Fibroblast of mammary gland (primary cell): ENCODE data around the gene CACNA1S.

Source experiments
- DNase-seq: peaks from one replicate; pipeline ENCODE4 v3.0.0-alpha.2; 2010; ENCODE audit warnings: low read depth
- H3K4me3 ChIP-seq: 2 replicates; pipeline ENCODE4 v1.5.1; 2011; ENCODE audit warnings: low read depth, mild to moderate bottlenecking, low read length, moderate library complexity; ENCODE audit not compliant: control insufficient read depth
- CTCF ChIP-seq: conservative IDR thresholded peaks from 2 replicates; pipeline ENCODE4 v1.5.1; 2011; ENCODE audit warnings: low read depth, low read length, inconsistent platforms; ENCODE audit not compliant: control insufficient read depth, insufficient read depth

The CACNA1S gene

GRCh38 chr1:201112173-201112731 lies at the start of gene CACNA1S:
TSS of gene CACNA1S (minus strand) at chr1:201112426. CDS start at chr1:201112339, 87 bp downstream.
- no peak for TF ChIP-seq CTCF
- H3K4me3 ChIP-seq, result no peak within 1 kb of the TSS
- DNase-seq, result no peak

GRCh38 chr1:201157949-201158348 lies 45.7 kb upstream of the CACNA1S start:
- no peak overlapping the region for H3K4me3 ChIP-seq
- DNase-seq, result no peak
- no peak for TF ChIP-seq CTCF

GRCh38 chr1:201156819-201157218 lies 44.6 kb upstream of the CACNA1S start:
- no peak overlapping the region for H3K4me3 ChIP-seq
- DNase-seq, result no peak
- TF ChIP-seq CTCF, result no peak

- DNase-seq, result no peak
- no peak overlapping the region for H3K4me3 ChIP-seq
- TF ChIP-seq CTCF, result no peak
Observed at GRCh38 chr1:201156346-201156745, 44.1 kb upstream of the CACNA1S start.

GRCh38 chr1:201155354-201155753 lies 43.1 kb upstream of the CACNA1S start:
- no peak for DNase-seq
- H3K4me3 ChIP-seq, result no peak overlapping the region
- TF ChIP-seq CTCF, result no peak

GRCh38 chr1:201154389-201155165 lies 42.4 kb upstream of the CACNA1S start, which contains the start of gene TMEM9:
TSS of gene TMEM9 (minus strand) at chr1:201154474. CDS start at chr1:201153923, 551 bp downstream.
- no peak for TF ChIP-seq CTCF
- DNase-seq, result peak; percentile 91
- H3K4me3 ChIP-seq, result peak within 1 kb of the TSS; percentile 79
